HG02763 (cell line): ENCODE measurements around the gene DCAF4.
"Not testable (repeated sequence)": the region's sequence is repeated elsewhere in the genome, so short reads cannot be mapped to it uniquely, and the experiment has no call there.

Experiments
- ATAC-seq: cut with Tn5 transposase; IDR thresholded peaks from one replicate; pipeline ENCODE4 v1.9.1; 2021; ENCODE audit warnings: mild to moderate bottlenecking, moderate library complexity; ENCODE audit not compliant: unreplicated experiment

Gene DCAF4

GRCh38 chr14:72966038-72966437, 39.8 kb downstream of the DCAF4 start:
- no peak for ATAC-seq

GRCh38 chr14:72968316-72968715, 42.1 kb downstream of the DCAF4 start:
- ATAC-seq, result no peak

- no peak for ATAC-seq
Measured at GRCh38 chr14:72970058-72970630, 43.9 kb downstream of the DCAF4 start.

- ATAC-seq, result no peak
Measured at GRCh38 chr14:72970824-72971434, 44.7 kb downstream of the DCAF4 start.

- no peak for ATAC-seq
Measured at GRCh38 chr14:72974661-72975060, 48.4 kb downstream of the DCAF4 start.

GRCh38 chr14:72975770-72976169, 49.5 kb downstream of the DCAF4 start:
- ATAC-seq, result no peak

GRCh38 chr14:72978856-72979255, 52.6 kb downstream of the DCAF4 start:
- no peak for ATAC-seq

- ATAC-seq, result no peak
Measured at GRCh38 chr14:72980863-72981262, 54.6 kb downstream of the DCAF4 start.

GRCh38 chr14:72982146-72982708, 56.0 kb downstream of the DCAF4 start:
- ATAC-seq, result no peak

- ATAC-seq, result no peak
Measured at GRCh38 chr14:72986214-72986613, 60.0 kb downstream of the DCAF4 start.

GRCh38 chr14:72986857-72987256, 60.6 kb downstream of the DCAF4 start:
- ATAC-seq, result no peak

- no peak for ATAC-seq
Measured at GRCh38 chr14:72990171-72990570, 63.9 kb downstream of the DCAF4 start.

GRCh38 chr14:72996916-72997315, 70.7 kb downstream of the DCAF4 start:
- no peak for ATAC-seq

- no peak for ATAC-seq
Measured at GRCh38 chr14:72998252-72998903, 72.1 kb downstream of the DCAF4 start.

- ATAC-seq, result no peak
Measured at GRCh38 chr14:72999316-72999715, 73.1 kb downstream of the DCAF4 start.

- no peak for ATAC-seq
Measured at GRCh38 chr14:73000073-73000472, 73.8 kb downstream of the DCAF4 start.

- ATAC-seq, result no peak
Measured at GRCh38 chr14:73003681-73004080, 77.4 kb downstream of the DCAF4 start.

GRCh38 chr14:73004641-73005040, 78.4 kb downstream of the DCAF4 start:
- ATAC-seq, result not testable (repeated sequence)

GRCh38 chr14:73007835-73008234, 81.6 kb downstream of the DCAF4 start:
- ATAC-seq, result no peak

GRCh38 chr14:73008501-73008900, 82.2 kb downstream of the DCAF4 start:
- no peak for ATAC-seq
